ENCODE data around the gene RBM33.

The RBM33 gene

DNA sequence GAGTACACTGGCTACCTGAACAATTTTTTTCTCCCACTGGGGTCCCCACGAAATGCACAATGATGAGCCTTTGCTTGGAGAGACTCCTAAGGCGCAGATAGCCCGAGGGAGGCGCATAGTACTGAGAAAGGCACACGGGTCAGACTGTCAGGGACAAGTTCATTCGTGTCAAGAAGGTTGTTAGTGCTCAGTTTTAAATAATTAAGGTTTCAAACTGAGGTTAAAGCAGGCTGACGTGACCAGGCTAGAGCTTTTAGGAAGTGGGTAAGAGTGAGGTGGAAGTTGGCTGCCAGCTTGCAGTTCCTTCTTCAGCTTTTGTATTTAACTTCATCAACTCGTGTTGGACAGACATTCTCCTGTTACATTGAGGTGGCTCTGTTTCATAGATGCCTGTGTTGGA lies 31.6 kb downstream of the RBM33 start:
- DNase-seq (ENCODE audit: extremely low read depth, low read depth) = no peak
- TF ChIP-seq, protein P1, sequence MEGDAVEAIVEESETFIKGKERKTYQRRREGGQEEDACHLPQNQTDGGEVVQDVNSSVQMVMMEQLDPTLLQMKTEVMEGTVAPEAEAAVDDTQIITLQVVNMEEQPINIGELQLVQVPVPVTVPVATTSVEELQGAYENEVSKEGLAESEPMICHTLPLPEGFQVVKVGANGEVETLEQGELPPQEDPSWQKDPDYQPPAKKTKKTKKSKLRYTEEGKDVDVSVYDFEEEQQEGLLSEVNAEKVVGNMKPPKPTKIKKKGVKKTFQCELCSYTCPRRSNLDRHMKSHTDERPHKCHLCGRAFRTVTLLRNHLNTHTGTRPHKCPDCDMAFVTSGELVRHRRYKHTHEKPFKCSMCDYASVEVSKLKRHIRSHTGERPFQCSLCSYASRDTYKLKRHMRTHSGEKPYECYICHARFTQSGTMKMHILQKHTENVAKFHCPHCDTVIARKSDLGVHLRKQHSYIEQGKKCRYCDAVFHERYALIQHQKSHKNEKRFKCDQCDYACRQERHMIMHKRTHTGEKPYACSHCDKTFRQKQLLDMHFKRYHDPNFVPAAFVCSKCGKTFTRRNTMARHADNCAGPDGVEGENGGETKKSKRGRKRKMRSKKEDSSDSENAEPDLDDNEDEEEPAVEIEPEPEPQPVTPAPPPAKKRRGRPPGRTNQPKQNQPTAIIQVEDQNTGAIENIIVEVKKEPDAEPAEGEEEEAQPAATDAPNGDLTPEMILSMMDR (IDR thresholded peaks at IDR 0.05; ENCODE audit: low read depth, low read length) = no peak

DNA sequence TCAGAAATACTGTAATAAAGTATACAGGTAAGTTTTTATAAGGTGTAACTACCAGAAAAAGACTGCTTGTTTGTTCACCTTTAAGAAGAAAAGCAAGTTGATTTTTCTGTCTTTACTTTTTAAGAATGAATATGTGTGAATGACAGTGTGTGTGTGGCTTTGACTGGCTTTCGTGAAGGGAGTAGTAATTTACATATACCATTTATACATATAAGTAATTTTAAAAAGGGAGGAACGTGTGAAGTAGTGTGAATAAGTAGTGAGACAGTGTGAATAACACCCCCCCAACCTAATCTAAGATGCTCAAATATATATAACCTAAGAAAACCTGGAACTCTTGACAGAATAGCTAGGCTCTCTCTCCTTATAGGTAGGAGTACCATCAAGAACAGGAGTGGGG lies 33.2 kb downstream of the RBM33 start:
- DNase-seq (ENCODE audit: extremely low read depth, low read depth) = no peak
- TF ChIP-seq, protein P1 (IDR thresholded peaks at IDR 0.05; ENCODE audit: low read depth, low read length) = no peak

DNA sequence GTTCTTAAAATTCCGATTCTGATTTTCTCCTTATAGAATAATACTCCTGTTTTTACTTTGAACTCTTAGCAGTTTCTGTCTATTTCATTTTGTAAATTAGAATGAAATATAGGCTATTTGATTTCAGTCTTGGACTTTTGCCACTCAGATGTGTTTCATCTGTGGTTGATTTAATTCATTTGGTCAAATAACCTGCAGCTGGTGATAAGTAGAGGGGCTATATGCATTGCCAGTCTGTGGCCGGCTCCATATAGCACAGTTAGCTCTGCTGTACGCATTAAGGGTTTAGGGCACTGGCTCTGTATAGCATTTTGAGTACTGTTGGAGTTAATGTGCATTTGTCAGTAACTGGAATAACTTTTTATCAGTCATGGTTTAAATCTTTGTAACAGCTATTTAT lies 35.7 kb downstream of the RBM33 start:
- DNase-seq (ENCODE audit: extremely low read depth, low read depth) = no peak
- TF ChIP-seq, protein P1 (IDR thresholded peaks at IDR 0.05; ENCODE audit: low read depth, low read length) = no peak

DNA sequence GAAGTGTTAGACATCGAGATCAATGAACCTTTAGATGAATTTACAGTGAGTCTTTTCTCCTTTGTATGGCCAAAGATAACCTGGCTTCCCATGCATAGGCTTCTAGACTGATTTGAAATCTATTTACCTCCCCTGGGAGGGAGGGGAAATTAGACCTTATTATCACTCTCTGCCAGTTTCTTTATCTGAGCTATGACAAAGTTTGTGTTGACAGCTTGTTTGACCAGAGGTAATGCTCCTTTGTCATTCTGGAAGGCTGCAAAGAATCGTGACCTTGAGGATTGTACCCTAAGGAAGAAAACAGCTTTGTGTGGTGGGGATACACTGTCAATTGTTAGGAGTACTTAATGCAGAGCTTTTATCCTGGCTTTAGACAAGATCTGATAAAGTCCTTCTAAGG lies 36.4 kb downstream of the RBM33 start:
- no peak for DNase-seq (ENCODE audit: extremely low read depth, low read depth)
- TF ChIP-seq, protein P1 (IDR thresholded peaks at IDR 0.05; ENCODE audit: low read depth, low read length) = no peak

DNA sequence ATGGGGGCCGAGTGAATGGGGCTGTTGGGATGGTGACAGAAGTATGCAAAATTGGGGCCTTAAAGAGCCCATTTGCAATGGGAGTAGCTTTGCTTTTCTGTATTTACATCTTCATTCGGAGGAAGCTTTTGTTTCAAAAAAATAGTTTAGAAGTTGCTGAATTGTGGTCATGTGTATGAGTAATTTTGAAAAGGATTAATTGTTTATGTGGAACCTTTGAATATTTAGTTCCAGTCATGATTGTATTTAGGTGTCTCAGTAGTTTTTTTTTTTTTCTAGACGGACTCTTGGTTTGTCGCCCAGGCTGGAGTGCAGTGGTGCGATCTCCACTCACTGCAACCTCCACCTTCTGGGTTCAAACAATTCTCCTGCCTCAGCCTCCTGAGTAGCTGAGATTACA lies 37.2 kb downstream of the RBM33 start:
- no peak for DNase-seq (ENCODE audit: extremely low read depth, low read depth)
- TF ChIP-seq, protein P1 (IDR thresholded peaks at IDR 0.05; ENCODE audit: low read depth, low read length) = no peak

GRCh38 chr7:155682484-155682883 lies 38.0 kb downstream of the RBM33 start:
- TF ChIP-seq, protein P1 (IDR thresholded peaks at IDR 0.05; ENCODE audit: low read depth, low read length) = no peak
- no peak for DNase-seq (ENCODE audit: extremely low read depth, low read depth)

GRCh38 chr7:155683098-155683497 lies 38.6 kb downstream of the RBM33 start:
- no peak for DNase-seq (ENCODE audit: extremely low read depth, low read depth)
- TF ChIP-seq, protein P1 (IDR thresholded peaks at IDR 0.05; ENCODE audit: low read depth, low read length) = no peak
